ENCODE data around the gene TEAD4.

TEAD4 gene

DNA sequence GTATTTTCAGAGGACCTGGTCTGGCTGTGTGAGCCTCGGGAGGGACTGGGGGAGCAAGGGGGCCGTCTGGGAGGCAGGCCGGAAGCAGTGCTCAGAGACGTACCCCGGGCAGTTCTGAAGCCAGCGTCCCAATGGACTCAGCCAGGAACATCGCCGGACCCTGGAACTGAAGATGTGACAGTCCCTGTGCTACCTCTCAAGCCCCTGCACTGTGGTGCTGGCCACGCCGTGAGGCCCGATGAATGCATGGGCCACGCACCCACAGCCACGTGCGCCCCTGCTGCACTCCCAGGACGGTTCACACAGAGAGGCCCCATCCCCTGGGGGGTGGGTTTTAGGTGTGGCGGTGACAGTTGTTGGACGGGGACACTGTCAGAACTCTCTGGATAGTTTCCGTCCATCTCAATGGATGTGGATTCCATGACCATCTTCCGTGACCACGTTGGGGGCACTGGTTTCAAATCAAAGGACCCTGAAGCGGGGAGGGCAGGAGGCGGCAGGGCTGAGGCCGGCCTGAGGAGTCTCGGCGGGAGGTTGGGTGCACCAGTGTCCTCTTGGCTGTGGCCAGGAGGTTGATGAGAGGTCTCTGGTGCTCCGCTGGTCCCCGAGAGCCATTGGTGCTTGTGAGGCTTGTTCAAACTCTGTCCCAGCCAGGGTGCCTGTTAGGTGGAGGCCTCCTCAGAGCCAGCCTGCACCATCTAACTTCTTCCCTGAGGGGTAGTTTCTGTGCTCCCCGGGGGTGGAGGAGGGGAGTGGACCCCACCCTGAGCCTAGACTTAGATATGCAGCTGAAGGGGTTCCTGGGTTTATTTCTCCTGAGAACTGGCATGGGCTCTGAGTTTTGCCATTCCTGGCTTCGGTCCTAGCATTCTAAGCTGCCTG lies 81.7 kb downstream of the TEAD4 start:
- Histone ChIP-seq H3K9ac (ENCODE audit: low read length) (no peak overlapping the region), H3K4me1 (ENCODE audit: control insufficient read depth, insufficient read depth, low read length) (0 out of 2 replicates have a peak, but pooled peaks cover 2% of the 10 kb centered on the region), H3K27ac (ENCODE audit: low read depth, low read length) (no peak overlapping the region), H3K9me3 (ENCODE audit: control insufficient read depth, insufficient read depth, low read depth, low read length) (no peaks in the 10 kb centered on the region), H3K4me3 (ENCODE audit: low read depth, low read length) (no peak overlapping the region), H3K27me3 (ENCODE audit: control insufficient read depth, insufficient read depth, low read length) (no peaks in the 10 kb centered on the region), H3K36me3 (ENCODE audit: control insufficient read depth, insufficient read depth, low read length) (peaks cover 68% of the 10 kb centered on the region)

DNA sequence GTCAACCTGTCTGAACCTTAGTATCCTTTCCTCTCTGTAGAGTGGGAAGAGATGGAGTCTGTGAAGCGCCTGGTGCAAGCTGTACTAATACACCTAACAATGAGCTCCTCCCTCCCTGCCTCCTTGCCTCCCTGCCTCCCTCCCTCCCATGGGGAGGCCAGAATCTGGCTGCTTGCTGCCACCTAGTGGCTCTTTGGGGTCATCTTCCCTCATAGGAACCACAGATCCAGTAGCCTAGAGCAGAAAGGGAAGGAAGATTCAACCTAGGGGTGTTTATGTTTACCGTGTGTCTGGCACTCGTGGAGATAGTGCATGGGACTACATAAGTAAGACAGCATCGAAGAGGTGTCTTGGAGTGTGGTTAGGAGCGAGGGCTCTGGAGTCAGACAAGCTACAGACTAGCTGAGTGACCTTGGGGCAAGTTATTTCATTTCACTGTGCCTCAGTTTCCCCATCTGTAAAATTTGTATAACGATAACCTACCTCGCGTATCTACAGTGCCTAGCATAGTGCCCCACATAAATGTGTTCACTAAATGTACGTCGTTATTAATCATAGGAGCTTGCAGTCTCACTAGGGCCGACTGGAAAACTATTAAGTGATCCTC lies 82.5 kb downstream of the TEAD4 start:
- Histone ChIP-seq H3K9ac (ENCODE audit: low read length) (no peak overlapping the region), H3K36me3 (ENCODE audit: control insufficient read depth, insufficient read depth, low read length) (peaks cover 63% of the 10 kb centered on the region), H3K9me3 (ENCODE audit: control insufficient read depth, insufficient read depth, low read depth, low read length) (no peaks in the 10 kb centered on the region), H3K27ac (ENCODE audit: low read depth, low read length) (no peak overlapping the region), H3K27me3 (ENCODE audit: control insufficient read depth, insufficient read depth, low read length) (no peaks in the 10 kb centered on the region), H3K4me3 (ENCODE audit: low read depth, low read length) (no peak overlapping the region), H3K4me1 (ENCODE audit: control insufficient read depth, insufficient read depth, low read length) (0 out of 2 replicates have a peak, but pooled peaks cover 2% of the 10 kb centered on the region)

DNA sequence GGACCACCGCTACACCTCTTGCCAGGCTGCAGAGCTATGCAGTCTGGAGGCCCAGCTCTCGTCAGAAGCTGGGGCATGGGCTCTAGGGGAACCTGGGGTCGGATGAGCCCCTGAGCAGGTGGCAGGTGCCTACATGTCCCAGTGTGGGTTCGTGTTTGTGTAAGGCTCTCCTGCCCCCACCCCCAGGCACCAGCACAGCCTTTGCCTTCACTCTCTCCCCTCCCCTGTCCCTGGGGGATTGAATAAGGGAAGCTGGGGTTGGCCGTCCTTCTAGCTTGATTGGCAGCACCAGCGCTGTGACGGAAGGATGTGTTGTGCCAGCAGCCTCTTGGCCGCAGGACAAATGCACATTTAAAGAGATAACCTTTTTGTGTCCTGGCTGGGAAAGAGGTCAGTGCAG lies 83.2 kb downstream of the TEAD4 start:
- no peak overlapping the region for H3K9ac ChIP-seq (ENCODE audit: low read length)
- no peak overlapping the region for H3K27ac ChIP-seq (ENCODE audit: low read depth, low read length)
- H3K4me3 ChIP-seq (ENCODE audit: low read depth, low read length): no peak overlapping the region
- peaks cover 55% of the 10 kb centered on the region for H3K36me3 ChIP-seq (ENCODE audit: control insufficient read depth, insufficient read depth, low read length)
- H3K27me3 ChIP-seq (ENCODE audit: control insufficient read depth, insufficient read depth, low read length): no peaks in the 10 kb centered on the region
- 0 out of 2 replicates have a peak, but pooled peaks cover 2% of the 10 kb centered on the region for H3K4me1 ChIP-seq (ENCODE audit: control insufficient read depth, insufficient read depth, low read length)
- H3K9me3 ChIP-seq (ENCODE audit: control insufficient read depth, insufficient read depth, low read depth, low read length): no peaks in the 10 kb centered on the region

DNA sequence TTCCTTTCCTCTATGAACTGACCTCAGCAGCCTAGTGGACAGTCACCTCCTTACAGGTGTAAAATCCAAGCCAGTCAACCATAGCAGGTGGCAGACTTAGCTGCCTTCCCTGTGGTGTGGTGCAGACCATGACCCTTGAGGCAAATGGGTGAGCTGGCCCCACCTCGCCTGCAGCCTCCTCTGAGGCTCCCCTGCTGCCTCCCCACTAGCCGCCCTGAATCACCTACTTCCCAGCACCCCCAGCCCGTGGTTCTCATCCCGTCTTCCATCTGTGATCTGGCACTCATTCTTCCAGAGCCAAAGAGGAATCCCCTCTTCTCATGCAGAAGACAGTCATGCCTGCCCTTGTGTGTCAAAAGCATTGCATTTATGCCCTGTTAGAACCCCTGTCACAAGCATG lies 83.6 kb downstream of the TEAD4 start:
- no peak overlapping the region for H3K4me3 ChIP-seq (ENCODE audit: low read depth, low read length)
- peaks cover 51% of the 10 kb centered on the region for H3K36me3 ChIP-seq (ENCODE audit: control insufficient read depth, insufficient read depth, low read length)
- H3K27ac ChIP-seq (ENCODE audit: low read depth, low read length): no peak overlapping the region
- peaks cover 6% of the 10 kb centered on the region; the same call in 1 of the 2 replicates for H3K4me1 ChIP-seq (ENCODE audit: control insufficient read depth, insufficient read depth, low read length)
- H3K9me3 ChIP-seq (ENCODE audit: control insufficient read depth, insufficient read depth, low read depth, low read length): no peaks in the 10 kb centered on the region
- H3K9ac ChIP-seq (ENCODE audit: low read length): no peak overlapping the region
- no peaks in the 10 kb centered on the region for H3K27me3 ChIP-seq (ENCODE audit: control insufficient read depth, insufficient read depth, low read length)

DNA sequence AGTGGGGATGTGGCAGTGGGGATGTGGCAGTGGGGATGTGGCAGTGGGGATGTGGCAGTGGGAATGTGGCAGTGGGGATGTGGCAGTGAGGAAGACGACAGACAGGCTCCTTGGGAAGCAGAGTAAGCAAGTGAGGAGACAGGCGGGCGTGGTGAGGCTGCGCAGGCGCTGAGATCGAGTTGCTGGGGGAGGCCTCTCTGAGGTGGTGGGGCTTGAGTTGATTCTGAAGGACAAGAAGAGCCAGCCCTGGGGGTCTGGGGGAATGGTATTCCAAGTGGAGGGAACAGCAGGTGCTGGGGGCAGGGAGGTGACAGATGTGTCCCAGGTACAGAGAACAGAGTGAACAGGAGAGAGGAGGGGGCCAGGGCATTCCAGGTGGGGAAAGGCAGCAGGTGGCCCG lies 84.2 kb downstream of the TEAD4 start:
- Histone ChIP-seq H3K36me3 (ENCODE audit: control insufficient read depth, insufficient read depth, low read length) (peaks cover 45% of the 10 kb centered on the region), H3K4me1 (ENCODE audit: control insufficient read depth, insufficient read depth, low read length) (peaks cover 9% of the 10 kb centered on the region; the same call in 1 of the 2 replicates)

DNA sequence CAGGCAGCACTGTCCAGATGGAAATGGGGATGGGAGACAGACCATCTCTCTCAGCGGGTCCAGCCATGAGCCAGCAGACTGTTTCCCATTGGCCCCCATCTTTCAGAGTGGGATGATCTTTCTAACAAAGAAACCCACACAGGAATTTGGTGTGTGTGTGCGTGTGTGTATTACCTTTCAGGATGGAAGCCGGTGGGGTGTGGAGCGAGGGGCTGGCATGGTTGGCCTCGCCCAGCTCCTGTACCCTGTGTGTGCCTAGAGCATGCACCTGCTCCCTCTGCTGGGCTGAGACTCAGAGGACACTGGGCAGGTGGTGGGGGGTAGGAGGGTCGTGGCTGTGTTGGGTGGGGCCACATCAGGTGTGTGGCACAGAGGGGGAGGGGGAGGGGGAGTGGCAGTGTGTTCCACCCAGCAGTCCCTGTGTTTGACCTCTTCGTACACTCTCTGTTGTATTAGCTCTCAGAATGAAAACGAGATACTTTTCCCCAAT lies 85.0 kb downstream of the TEAD4 start:
- Histone ChIP-seq H3K27me3 (ENCODE audit: control insufficient read depth, insufficient read depth, low read length) (no peaks in the 10 kb centered on the region), H3K9ac (ENCODE audit: low read length) (no peak overlapping the region), H3K9me3 (ENCODE audit: control insufficient read depth, insufficient read depth, low read depth, low read length) (no peaks in the 10 kb centered on the region), H3K36me3 (ENCODE audit: control insufficient read depth, insufficient read depth, low read length) (peaks cover 37% of the 10 kb centered on the region), H3K4me3 (ENCODE audit: low read depth, low read length) (no peak overlapping the region), H3K27ac (ENCODE audit: low read depth, low read length) (no peak overlapping the region), H3K4me1 (ENCODE audit: control insufficient read depth, insufficient read depth, low read length) (peaks cover 9% of the 10 kb centered on the region; the same call in 1 of the 2 replicates)

More for the DNA sequence above, 84.2 kb downstream of the TEAD4 start:
- Histone ChIP-seq H3K27ac (ENCODE audit: low read depth, low read length) (no peak overlapping the region), H3K4me3 (ENCODE audit: low read depth, low read length) (no peak overlapping the region), H3K9ac (ENCODE audit: low read length) (no peak overlapping the region), H3K9me3 (ENCODE audit: control insufficient read depth, insufficient read depth, low read depth, low read length) (no peaks in the 10 kb centered on the region), H3K27me3 (ENCODE audit: control insufficient read depth, insufficient read depth, low read length) (no peaks in the 10 kb centered on the region)

DNA sequence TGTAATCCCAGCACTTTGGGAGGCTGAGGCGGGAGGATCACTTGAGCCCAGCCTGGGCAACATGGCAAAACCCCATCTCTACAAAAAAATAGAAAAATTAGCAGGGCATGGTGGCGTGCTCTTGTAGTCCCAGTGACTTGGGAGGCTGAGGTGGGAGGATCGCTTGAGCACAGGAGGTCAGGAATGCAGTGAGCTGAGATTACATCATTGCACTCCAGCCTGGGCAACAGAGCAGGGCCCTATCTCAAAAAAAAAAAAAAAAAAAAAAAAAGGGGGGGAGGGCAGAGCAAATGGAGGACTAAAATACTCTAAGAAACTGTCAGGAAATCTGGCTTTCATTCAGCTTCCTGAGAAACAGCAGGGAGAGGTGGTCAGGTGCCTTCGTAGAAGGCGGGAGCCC lies 86.3 kb downstream of the TEAD4 start:
- Histone ChIP-seq H3K27ac (ENCODE audit: low read depth, low read length) (no peak overlapping the region), H3K4me1 (ENCODE audit: control insufficient read depth, insufficient read depth, low read length) (peaks cover 9% of the 10 kb centered on the region; the same call in 1 of the 2 replicates), H3K36me3 (ENCODE audit: control insufficient read depth, insufficient read depth, low read length) (peaks cover 26% of the 10 kb centered on the region), H3K27me3 (ENCODE audit: control insufficient read depth, insufficient read depth, low read length) (0 out of 2 replicates have a peak, but pooled peaks cover 2% of the 10 kb centered on the region), H3K9me3 (ENCODE audit: control insufficient read depth, insufficient read depth, low read depth, low read length) (no peaks in the 10 kb centered on the region), H3K4me3 (ENCODE audit: low read depth, low read length) (no peak overlapping the region), H3K9ac (ENCODE audit: low read length) (no peak overlapping the region)

DNA sequence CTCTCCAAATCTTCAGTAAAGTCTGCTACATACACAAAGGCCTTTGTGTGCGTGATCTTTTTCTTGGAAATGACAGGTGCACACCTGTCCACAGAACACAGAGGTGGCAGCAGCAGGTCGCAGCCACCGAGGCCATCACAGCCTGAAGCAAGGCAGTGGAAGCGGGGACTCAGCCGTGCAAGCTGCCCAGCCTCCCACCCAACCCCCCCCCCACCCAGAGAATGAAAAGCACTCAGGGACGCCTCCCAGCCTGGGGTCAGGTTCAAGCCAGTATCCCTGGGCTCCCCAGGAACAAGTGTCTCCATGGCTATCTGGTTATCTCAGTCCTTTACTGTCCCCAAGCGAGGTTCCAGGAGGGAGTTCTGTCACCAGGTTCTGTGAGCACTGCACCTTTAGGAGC lies 86.8 kb downstream of the TEAD4 start:
- Histone ChIP-seq H3K27ac (ENCODE audit: low read depth, low read length) (no peak overlapping the region), H3K9me3 (ENCODE audit: control insufficient read depth, insufficient read depth, low read depth, low read length) (no peaks in the 10 kb centered on the region), H3K4me3 (ENCODE audit: low read depth, low read length) (no peak overlapping the region), H3K9ac (ENCODE audit: low read length) (no peak overlapping the region), H3K27me3 (ENCODE audit: control insufficient read depth, insufficient read depth, low read length) (0 out of 2 replicates have a peak, but pooled peaks cover 2% of the 10 kb centered on the region), H3K4me1 (ENCODE audit: control insufficient read depth, insufficient read depth, low read length) (peaks cover 9% of the 10 kb centered on the region; the same call in 1 of the 2 replicates), H3K36me3 (ENCODE audit: control insufficient read depth, insufficient read depth, low read length) (peaks cover 21% of the 10 kb centered on the region)

DNA sequence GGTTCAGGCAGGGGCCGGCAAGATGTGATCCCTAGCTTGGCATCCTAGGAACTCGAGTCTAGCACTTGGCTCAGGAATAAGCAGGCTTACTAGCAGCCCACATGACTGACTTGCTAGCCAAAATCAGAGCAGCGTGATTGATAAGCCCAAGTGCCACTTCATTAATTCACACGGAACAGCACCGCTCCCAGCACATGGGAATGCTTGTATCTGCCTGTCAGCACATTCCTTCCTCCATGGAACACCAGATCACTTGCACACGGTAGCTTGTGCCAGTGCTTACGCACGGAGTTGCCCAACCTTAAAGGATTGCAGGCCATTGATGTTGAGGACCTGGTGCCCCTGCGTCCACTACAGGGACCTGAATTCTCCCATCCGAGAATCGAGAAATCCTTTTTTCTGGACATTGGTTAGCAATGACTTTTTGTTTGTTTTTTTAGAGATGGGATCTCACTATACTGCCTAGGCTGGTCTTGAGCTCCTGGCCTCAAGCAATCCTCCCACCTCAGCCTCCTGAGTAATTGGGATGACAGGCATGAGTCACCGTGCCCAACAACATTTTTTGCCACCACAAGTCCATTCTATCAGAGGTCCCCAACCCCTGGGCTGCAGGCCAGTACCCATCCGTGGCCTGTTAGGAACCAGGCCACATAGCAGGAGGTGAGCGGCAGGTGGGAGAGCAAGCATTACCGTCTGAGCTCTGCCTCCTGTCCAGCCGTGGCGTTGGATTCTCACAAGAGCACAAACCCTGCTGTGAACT lies 87.4 kb downstream of the TEAD4 start:
- Histone ChIP-seq H3K4me1 (ENCODE audit: control insufficient read depth, insufficient read depth, low read length) (peaks cover 7% of the 10 kb centered on the region; the same call in 1 of the 2 replicates), H3K9ac (ENCODE audit: low read length) (no peak overlapping the region), H3K9me3 (ENCODE audit: control insufficient read depth, insufficient read depth, low read depth, low read length) (no peaks in the 10 kb centered on the region), H3K27me3 (ENCODE audit: control insufficient read depth, insufficient read depth, low read length) (0 out of 2 replicates have a peak, but pooled peaks cover 2% of the 10 kb centered on the region), H3K27ac (ENCODE audit: low read depth, low read length) (no peak overlapping the region), H3K4me3 (ENCODE audit: low read depth, low read length) (no peak overlapping the region), H3K36me3 (ENCODE audit: control insufficient read depth, insufficient read depth, low read length) (peaks cover 21% of the 10 kb centered on the region)

DNA sequence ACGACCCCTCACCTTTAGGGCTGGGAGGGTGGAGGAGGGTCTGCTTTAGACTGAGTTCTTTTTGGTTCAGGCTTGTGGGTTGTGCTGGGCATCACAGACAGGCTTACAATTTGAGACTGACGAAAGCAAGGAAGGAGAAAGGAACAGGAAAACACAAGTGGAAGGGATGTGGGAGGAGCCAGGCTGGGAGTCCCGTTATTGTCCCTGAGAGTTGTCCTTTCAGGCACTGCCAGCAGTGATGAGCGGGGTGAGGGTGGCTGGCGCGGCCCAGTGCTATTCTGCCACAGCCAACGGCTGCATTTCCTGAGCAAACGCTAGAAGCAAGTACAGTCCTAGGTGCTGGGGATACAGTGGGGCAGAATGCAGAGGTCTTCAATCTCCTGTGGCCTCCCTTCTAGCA lies 88.8 kb downstream of the TEAD4 start:
- H3K4me1 ChIP-seq (ENCODE audit: control insufficient read depth, insufficient read depth, low read length): peaks cover 7% of the 10 kb centered on the region; the same call in 1 of the 2 replicates
- H3K9ac ChIP-seq (ENCODE audit: low read length): no peak overlapping the region
- H3K4me3 ChIP-seq (ENCODE audit: low read depth, low read length): no peak overlapping the region
- H3K9me3 ChIP-seq (ENCODE audit: control insufficient read depth, insufficient read depth, low read depth, low read length): no peaks in the 10 kb centered on the region
- H3K27ac ChIP-seq (ENCODE audit: low read depth, low read length): no peak overlapping the region
- H3K27me3 ChIP-seq (ENCODE audit: control insufficient read depth, insufficient read depth, low read length): 0 out of 2 replicates have a peak, but pooled peaks cover 2% of the 10 kb centered on the region
- peaks cover 9% of the 10 kb centered on the region for H3K36me3 ChIP-seq (ENCODE audit: control insufficient read depth, insufficient read depth, low read length)

Measured in HUES6 (cell line).